ENCODE results near the gene PTPN14.

GRCh38 chr1:214514819-214515383 lies 36.5 kb downstream of the PTPN14 start:
- no peak for TF ChIP-seq REST (IDR thresholded peaks at IDR 0.05; ENCODE audit: insufficient read depth in 1 of 2, low read depth in 2 of 2, low read length in 1 of 2)
- TF ChIP-seq CTCF (IDR thresholded peaks at IDR 0.05): no peak
- TF ChIP-seq POLR2AphosphoS5 (IDR thresholded peaks at IDR 0.05; ENCODE audit: low read depth, low read length): no peak
- no peak for TF ChIP-seq SIN3A (IDR thresholded peaks at IDR 0.05; ENCODE audit: borderline replicate concordance, insufficient read depth, low read depth, low read length)

Measured in Panc1 (cell line).